A549 treated with GW870086 at 1 μM for 4 hours (cell line): Measurements from ENCODE around the gene APBA3. TPM values are rescaled to one million over a fixed set of nuclear protein-coding genes. Genes with fewer than 3 reads are reported as not detected.

Experiments
- total RNA-seq: library from RNA; stranded (reverse); fragments of 200-300 nt; extraction: Qiagen RNA extraction; gene quantifications from 5 replicates; pipeline ENCODE4 v1.2.3, GENCODE V29; 2022; ENCODE audit warnings: low read depth

The APBA3 gene
- 8.6 to 13.1 TPM (median 12.1 TPM) in 5 replicates for total RNA-seq

GRCh38 chr19:3761382-3762129, at the start of gene APBA3:
APBA3 (minus strand) TSS chr19:3761692; CDS start chr19:3760264, 1,428 bp downstream.

GRCh38 chr19:3785938-3786824, 24.7 kb upstream of the APBA3 start, which contains the start of gene MATK:
MATK (minus strand) TSS chr19:3786381; CDS start chr19:3785135, 1,246 bp downstream.

GRCh38 chr19:3771906-3772455, 10.5 kb upstream of the APBA3 start, which contains the start of gene RAX2:
RAX2 (minus strand) TSS chr19:3772228; CDS start chr19:3771742, 486 bp downstream.

GRCh38 chr19:3762501-3763459, 1.3 kb upstream of the APBA3 start, which contains the start of gene MRPL54:
MRPL54 (plus strand) TSS chr19:3762682; CDS start chr19:3762701, 19 bp downstream.

GRCh38 chr19:3708207-3708931, 53.1 kb downstream of the APBA3 start, which contains the start of gene TJP3:
TJP3 (plus strand) TSS chr19:3708384; CDS start chr19:3728433, 20,049 bp downstream.

Other genes with a start within 250 kb of the APBA3 start
- not detected in 5 replicates for gene TEKTIP1, start 222.5 kb downstream of the APBA3 start, total RNA-seq
- gene MFSD12, start 204.1 kb downstream of the APBA3 start, total RNA-seq = 115 to 157 TPM (median 152 TPM) in 5 replicates
- 46.3 to 67.7 TPM (median 63.2 TPM) in 5 replicates for gene HMG20B, start 188.7 kb downstream of the APBA3 start, total RNA-seq
- gene GIPC3, start 176.2 kb downstream of the APBA3 start, total RNA-seq = 0.27 to 0.42 TPM (median 0.31 TPM) in 5 replicates
- 0.74 to 1.2 TPM (median 0.99 TPM) in 5 replicates for gene TBXA2R, start 154.8 kb downstream of the APBA3 start, total RNA-seq
- gene CACTIN, start 134.9 kb downstream of the APBA3 start, total RNA-seq = 12.6 to 19.7 TPM (median 17.5 TPM) in 5 replicates
- 9.9 to 13.2 TPM (median 12.1 TPM) in 5 replicates for gene PIP5K1C, start 61.2 kb downstream of the APBA3 start, total RNA-seq
- 0.49 to 1.3 TPM (median 0.90 TPM) in 5 replicates for gene TJP3, start 53.3 kb downstream of the APBA3 start, total RNA-seq
- 64.2 to 84.4 TPM (median 68.8 TPM) in 5 replicates for gene MRPL54, start 990 bp upstream of the APBA3 start, total RNA-seq
- gene RAX2, start 10.5 kb upstream of the APBA3 start, total RNA-seq = not detected in 5 replicates
- gene MATK, start 24.7 kb upstream of the APBA3 start, total RNA-seq = 0.94 to 1.8 TPM (median 1.2 TPM) in 5 replicates
- 0.21 TPM in 1 of 5 replicates, not detected in the others for gene ZFR2, start 107.3 kb upstream of the APBA3 start, total RNA-seq
- 0.05 to 0.43 TPM (median 0.13 TPM) in 5 replicates for gene ATCAY, start 119.0 kb upstream of the APBA3 start, total RNA-seq
- not detected in 5 replicates for gene NMRK2, start 171.4 kb upstream of the APBA3 start, total RNA-seq
- 41.5 to 46.1 TPM (median 43.6 TPM) in 5 replicates for gene DAPK3, start 209.4 kb upstream of the APBA3 start, total RNA-seq
- 859 to 1,088 TPM (median 1,044 TPM) in 5 replicates for gene EEF2, start 223.8 kb upstream of the APBA3 start, total RNA-seq
- 13.7 to 16.9 TPM (median 15.9 TPM) in 5 replicates for gene PIAS4, start 246.0 kb upstream of the APBA3 start, total RNA-seq